HPDE6-E6E7 (cell line): ENCODE results near the gene DHRSX.
"Not testable (repeated sequence)": the region's sequence is repeated elsewhere in the genome, so short reads cannot be mapped to it uniquely, and the experiment has no call there.

Source experiments
- DNase-seq: peaks from one replicate; pipeline ENCODE4 v3.0.0; 2011; ENCODE audit warnings: missing footprints; ENCODE audit errors: extremely low spot score

Gene DHRSX

DNA sequence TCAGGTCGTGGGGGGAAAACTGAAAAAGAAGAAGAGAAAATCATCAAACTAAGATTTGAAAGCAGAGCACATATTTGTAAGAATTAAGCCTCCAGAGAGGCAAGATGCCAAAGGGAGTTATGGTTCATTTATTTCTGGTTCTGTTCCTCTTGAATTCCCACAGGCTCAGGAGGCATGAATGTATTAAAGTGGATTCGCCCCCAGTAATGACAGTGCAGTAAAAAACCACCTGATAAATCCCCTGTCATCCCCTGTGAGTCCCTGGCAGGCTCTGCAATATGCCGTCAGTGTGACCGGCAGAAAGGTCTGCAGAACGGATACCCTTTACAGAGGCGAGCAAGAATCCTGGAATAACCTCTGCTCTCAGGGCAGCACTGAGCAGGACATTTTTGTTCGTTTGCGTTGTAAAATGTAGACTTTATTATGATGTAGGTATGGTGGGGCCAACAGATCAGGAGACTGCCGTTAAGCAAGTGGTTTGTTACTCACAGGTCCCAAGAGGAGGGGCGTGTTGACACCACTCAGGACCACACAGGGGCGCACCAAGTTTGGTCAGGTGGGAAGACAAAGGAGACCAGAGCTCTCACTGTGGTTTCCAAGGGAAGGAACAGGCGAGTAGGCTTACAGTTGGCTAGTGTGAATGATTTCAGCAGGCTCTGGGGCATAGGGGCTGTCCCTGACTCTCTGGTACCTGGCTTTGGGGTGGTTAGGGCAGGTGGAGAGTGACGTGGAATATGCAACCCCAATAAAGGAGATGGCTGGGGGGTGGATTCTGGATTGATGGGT lies 75.3 kb downstream of the DHRSX start:
- DNase-seq = no peak

DNA sequence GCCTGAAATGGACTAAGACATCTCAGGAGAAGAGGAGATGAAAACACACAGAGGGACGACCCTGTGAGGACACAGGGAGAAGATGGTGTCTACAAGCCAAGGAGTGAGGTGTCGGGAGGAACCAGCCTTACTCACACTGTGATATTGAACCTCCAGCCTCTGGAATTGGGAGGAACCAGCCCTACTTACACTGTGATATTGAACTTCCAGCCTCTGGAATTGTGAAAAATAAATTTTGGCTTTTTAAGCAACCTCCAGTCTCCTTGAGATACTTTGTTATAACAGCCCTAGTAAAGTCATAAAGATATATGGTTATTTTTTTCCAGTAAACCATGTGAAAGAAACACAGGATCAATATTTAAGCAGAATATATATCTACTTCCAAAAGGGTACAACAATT lies 76.5 kb downstream of the DHRSX start:
- DNase-seq = no peak

DNA sequence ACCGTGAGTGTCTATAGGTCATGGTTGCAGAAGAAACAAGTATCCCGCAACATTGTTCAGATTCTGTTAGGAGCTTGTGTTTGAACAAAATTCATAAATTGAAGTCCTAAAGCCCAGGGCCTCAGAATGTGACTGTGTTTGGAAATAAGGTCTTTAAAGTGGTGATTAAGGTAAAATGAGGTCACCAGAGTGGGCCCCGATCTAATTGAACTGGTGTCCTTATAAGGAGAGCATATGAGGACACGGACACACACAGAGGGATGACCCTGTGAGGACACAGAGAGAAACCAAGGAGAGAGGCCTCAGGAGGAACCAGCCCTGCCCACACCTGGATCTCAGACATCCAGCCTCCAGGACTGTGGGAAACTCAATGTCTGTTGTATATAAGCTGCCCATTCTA lies 76.9 kb downstream of the DHRSX start:
- no peak for DNase-seq

DNA sequence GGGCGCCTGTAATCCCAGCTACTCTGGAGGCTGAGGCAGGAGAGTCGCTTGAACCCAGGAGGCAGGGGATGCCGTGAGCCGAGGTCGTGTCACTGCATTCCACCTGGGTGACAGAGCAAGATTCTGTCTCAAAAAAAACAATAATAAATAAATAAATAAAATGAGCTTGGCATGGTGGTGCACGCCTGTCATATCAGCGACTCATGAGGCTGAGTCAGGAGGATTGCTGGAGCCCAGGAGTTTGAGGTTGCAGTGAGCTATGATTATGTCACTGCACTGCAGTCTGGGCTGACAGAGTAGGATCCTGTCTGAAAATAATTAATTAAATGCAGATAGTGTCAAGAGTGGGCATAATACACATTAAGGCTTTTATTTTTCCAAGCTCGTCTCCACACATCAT lies 77.5 kb downstream of the DHRSX start:
- no peak for DNase-seq

DNA sequence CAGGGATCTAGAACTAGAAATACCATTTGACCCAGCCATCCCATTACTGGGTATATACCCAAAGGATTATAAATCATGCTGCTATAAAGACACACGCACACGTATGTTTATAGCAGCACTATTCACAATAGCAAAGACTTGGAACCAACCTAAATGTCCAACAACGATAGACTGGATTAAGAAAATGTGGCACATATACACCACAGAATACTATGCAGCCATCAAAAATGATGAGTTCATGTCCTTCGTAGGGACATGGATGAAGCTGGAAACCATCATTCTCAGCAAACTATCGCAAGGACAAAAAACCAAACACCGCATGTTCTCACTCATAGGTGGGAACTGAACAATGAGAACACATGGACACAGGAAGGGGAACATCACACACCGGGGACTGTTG lies 81.4 kb downstream of the DHRSX start:
- DNase-seq = not testable (repeated sequence)

DNA sequence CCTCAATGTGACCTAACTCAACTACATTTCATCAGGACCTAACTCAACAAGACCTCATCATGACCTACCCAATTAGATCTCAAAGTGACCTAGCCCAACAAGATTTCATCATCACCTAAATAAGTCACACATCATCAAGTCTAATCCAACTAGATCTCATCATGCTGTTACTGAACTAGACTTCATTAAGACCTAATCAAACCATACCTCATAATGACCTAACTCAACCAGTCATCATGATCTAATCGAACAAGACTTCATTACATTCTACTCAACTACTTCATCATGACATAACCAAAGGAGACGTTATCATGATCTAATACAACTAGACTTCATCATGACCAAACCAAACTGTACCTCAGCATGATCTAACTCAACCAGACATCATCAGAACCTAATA lies 82.8 kb downstream of the DHRSX start:
- no peak for DNase-seq

DNA sequence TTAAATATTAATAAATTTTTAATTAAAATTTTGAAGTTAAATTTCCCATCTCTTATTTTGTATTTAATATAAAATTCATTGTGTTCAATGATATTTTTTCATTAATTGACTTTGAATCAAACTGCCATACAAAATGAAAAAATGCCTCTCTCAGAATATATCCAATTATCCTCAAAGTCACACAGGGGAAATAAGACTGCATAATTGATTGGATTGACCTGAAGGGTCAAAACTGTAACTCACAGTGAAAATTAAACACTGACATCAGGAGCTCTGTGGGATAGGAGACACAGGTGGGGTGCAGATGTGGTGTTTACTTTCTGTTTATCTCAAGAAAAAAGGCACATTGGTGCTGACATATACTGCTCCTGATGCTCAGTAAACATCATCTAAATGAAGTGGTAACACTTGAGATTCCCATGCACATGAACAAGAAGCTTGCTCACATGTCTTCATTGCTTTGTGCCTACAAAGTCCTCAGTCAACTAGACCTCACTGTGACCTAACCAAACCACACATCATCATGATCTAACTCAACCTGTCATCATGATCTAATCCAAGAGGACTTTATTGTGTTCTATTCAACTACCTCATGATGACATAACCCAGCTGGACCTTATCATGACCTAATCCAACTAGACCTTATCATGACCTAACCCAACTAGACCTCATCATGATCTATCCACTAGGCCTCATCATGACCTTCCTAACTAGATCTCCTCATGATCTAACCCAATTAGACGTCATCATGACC lies 83.7 kb downstream of the DHRSX start:
- no peak for DNase-seq

DNA sequence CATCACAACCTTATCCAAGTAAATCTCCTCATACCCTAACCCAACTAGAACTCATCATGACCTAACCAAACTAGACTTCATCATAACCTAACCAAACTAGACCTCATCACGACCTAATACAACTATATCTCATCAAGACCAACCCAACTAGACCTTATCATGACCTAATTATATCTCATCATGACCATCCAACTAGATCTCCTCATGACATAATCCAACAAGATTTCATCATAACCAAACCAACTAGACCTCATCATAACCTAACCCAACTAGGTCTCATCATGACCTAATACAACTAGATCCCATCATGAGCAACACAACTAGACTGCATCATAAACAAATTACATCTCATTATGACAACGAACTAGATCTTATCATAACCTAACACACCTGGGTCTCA lies 86.4 kb downstream of the DHRSX start:
- DNase-seq = no peak

DNA sequence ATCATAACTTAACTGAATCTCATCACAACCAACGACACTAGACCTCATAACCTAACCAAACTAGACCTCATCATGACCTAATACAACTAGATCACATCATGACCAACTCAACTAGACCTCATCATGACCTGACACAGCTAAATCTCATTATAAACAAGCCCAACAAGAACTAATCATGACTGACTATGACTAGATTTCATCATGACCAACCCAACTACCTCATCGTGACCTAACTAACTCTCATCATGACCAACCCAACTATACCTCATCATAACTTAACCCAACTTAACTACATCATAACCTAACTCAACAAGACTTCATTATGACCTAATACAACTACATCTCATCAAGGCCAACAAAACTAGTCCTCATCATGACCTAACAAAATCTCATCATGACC lies 86.8 kb downstream of the DHRSX start:
- DNase-seq = no peak

DNA sequence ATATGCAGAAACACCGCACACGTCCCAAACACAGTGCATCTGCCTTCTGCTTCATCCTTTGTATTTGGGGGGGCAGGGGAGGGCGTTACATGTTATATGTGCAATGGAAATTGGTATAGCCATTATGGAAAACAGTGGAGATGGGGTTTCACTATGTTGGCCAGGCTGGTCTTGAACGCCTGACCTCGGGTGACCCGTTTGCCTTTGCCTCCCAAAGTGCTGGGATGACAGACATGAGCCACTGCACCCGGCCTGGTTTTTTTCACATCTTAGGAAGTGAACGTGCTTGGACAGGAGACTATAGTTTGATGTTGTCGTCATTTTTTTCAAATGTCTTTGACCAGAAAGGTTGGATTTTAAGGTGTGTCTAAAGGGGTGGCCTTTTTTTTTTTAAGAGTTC lies 88.6 kb downstream of the DHRSX start:
- no peak for DNase-seq

DNA sequence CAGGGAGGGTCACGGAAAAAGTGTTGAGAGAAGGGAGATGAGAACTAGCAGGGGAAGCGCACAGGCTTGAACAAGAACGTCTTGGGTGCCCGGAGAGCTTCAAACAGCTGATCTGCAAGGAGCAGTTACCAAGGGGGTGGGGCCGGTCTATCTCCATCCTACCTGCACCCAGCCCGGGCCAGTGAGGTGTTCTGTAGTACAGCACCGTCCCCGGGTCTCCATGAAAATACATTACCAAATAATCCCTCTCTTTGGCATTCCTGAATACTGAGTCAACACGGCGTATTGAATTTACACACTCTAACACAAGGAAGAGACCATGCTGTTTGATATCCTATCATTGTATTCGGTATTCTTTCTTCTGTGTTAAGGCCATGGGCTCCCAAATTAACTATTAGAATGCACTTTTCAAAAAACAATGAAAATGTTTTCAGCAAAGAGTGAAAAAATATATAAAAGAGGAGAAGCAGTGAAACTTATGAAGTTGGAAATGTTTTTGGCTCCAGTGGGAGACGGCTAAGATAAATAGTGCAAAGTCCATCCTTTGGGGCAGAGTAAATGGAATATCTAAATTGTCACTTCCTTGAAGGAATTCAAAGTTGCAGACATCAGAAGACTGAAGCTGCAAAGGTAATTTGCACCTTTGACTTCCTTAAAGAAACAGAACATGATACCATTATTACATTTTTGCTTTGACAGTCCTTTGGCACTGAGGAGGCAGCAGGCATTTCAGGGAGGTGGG lies 90.3 kb downstream of the DHRSX start:
- no peak for DNase-seq

DNA sequence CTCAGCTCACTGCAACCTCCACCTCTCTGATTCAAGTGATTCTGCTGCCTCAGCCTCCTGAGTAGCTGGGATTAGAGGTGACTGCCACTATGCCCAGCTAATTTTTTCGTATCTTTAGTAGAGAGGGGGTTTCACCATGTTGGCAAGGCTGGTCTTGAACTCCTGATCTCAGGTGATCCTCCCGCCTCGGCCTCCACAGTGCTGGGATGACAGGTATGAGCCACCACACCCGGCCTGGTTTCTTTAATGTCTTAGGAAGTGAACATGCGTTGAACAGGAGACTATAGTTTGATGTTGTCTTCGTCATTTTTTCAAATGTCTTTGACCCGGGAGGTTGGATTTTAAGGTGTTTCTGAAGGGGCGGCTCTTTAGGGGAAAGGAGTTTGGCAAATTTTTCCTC lies 91.0 kb downstream of the DHRSX start:
- DNase-seq = no peak

DNA sequence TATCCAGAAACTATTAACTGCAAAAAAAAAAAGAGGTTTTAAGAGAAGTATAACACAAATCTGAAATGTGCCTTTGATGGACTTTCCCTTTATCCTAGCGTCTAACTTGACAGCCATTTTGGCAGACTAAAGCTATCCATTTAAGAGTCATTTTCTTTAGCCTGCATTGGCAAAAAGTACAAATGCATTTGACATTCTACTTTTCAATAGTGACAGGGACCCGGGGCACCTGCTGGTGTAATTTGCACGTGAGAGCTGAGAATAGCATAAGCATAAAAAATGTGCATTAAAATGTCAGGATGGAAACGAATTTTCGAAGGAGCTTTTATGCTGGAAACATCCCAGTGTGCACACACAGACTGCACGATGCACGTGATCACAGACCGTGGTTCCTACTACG lies 91.9 kb downstream of the DHRSX start:
- DNase-seq = no peak

DNA sequence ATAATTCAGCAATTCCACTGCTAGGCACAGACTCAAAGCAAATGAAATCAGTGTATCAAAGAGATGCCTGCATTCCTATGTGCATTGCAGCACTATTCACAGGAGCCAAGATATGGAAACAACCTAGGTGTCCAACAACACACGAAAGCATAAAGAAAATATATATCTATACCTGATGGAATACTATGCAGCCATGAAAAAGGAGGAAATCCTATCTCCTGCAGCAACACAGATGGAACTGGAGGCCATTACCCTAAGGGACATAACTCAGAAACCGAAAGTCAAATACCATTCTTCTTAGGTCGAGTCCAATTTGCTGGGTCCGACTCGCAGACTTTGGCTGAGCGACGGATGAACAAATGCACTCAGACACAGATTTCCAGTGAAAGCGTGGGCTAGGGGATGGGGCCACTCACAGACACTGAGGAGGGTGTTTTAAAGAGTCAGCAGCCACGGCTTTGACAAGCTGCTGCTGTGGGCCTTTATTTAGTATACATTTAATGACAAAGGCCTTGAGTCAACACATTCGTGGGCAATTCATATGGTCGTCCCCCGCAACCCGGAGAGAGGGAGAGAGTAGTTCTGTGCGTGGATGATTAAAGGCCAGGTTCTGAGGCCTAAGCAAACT lies 93.8 kb downstream of the DHRSX start:
- no peak for DNase-seq

DNA sequence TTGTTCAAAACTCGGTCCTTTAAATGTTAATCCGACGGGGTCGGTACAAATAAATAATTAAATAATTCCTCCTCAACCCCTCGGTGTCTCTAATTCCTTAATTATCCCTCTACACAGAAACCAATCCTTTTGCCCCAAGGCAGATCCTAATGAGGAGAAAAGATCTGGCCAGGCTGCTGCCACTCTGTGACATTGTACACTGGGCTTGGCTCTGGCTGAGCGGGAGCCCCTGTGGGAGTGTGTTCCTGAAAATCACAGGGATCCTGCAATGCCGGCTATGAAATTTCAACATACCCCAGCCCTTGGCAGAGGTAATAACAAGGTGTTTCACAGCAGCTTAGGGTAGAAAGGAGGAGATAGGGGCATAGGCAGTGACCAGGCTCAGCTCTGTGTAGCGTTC lies 96.0 kb downstream of the DHRSX start:
- no peak for DNase-seq

DNA sequence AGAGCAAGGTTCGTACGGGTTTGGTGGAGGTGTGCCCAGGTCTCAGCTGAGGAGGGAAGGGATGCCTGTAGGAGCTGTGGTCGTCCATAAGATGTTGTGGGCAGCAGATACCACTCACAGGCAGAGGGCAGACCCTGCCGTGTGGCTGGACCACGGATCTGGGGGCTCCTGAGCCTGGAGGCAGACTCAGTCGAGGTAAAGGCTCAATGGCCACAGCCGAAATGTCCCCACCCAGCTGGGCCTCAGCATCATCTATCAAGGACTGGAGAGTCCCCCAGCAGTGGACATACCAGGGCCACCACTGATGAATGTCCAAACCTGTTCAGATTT lies 98.5 kb downstream of the DHRSX start:
- no peak for DNase-seq

DNA sequence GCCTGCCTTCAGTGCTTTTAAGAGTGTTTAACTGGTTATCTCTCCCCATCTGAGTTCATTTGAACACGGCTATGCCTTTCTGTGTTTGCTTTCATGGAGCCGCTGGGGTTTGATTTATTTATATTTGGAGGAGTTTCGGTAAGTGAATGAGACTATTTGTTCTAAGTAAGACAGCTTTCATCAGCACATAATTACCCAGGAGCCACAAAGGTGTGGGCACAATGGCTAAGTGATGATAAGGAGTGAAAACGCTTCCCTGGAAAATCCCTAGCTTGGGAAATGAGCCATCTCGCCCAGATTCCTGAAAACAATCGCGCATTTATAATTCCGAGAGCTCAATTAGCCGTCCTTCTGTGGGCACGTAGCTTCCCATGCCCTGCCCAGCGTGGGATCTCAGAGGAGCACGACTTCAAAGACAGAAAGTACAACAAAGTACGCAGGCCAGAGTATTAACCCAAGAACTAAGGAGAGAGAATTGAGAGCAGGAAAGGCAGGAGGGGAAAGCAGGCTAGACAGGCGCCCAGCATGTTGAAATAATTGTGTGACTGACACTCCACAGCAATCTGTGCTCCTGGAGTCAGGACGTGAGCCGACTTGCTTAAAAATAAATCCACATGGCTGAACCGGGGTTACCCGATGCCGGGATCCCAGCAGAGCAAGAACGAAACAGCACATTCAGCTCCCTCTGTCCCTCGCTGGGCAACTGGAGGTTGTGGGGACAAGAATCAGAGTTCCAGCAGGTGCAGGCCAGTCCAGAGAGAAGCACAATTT lies 99.0 kb downstream of the DHRSX start:
- DNase-seq = peak; percentile 28

DNA sequence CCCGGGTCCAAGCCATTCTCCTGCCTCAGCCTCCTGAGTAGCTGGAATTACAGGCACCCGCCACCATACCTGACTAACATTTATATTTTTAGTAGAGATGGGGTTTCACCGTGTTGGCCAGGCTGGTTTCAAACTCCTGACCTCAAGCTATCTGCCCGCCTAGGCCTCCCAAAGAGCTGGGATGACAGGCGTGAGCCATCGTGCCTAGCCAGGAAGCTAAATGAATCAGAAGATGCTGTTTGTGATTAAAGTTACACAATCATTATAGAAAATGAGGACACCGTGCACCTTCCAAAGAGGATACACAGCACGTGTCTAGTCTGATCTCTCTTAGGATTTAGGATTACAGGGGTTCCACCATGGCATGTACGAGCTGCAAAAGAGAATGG lies 99.6 kb downstream of the DHRSX start:
- no peak for DNase-seq

DNA sequence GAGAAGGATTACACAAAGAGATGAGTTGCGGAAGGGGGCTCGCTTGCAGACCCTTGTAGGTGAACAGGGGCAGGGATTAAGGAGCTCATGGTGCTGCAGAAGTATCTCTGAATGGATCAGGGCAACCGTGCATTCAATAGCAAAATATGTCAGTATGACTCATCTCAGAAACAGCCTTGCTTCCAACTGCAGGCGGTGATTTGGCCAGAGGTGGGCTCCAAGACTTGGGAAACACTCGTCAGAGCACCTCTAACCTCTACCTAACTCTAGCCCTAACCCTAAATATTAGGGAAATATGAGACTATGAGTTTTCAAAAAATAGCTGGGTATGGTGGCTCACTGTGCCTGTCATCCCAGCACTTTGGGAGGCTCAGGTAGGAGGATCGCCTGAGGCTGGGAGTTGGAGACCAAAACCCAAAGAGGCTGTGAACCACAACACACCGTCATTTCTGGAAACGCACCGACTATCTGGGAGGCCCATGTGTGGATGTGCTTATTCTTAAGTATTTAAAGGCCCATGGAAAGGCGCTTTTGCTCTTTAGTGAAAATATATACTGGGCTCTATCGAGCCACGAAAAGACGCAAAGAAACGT lies 102.6 kb downstream of the DHRSX start:
- DNase-seq = no peak

DNA sequence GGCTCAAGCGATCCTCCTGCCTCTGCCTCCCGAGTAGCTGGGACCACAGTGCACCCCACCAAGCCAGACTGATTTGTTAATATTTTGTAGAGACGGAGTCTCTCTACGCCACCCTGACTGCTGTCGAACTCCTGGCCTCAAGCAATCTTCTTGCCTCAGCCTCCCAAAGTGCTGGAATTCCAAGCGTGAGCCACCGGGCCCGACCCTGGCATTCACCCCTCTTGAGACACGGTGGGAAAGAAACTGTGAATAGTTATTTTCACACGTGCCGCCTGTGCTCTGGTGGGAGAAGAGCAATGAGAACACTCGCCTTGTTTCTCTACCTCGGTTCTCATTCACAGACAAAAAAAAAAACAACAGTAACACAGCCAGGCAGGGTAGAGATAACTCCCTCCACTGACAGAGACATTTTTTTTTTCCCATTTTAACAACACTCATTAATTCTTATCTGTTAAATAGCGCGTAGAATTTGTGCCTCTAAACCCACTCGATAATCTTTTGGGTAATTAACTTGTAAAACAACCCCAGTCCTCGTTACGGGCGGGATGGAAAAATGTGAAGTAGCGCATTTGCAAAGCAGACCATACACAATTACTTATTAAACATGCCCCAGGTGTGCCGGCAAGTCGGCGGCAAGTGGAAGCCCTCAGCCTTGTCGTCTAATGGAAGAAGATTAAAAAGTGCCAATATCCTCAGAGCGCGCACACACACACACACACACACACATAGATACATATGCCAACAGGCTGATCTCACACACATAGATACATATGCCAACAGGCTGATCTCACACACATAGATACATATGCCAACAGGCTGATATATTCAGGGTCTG lies 103.3 kb downstream of the DHRSX start:
- no peak for DNase-seq
